GM12892 (cell line): Measurements from ENCODE around the gene BMERB1.
"Not testable (repeated sequence)": the region's sequence is repeated elsewhere in the genome, so short reads cannot be mapped to it uniquely, and the experiment has no call there.

ENCODE experiments used
- DNase-seq: peaks from one replicate; pipeline ENCODE4 v3.0.0; 2011; ENCODE audit not compliant: insufficient read length
- FAIRE-seq: peaks from 2 replicates; lab custom pipeline; 2011; peaks lifted over from hg19 to GRCh38; lab: Jason Lieb, UNC
- POLR2A ChIP-seq: IDR thresholded peaks from 2 replicates; pipeline ENCODE4 v1.6.1; 2011; ENCODE audit warnings: low read depth, low read length, control low read depth
- POLR2AphosphoS5 ChIP-seq: IDR thresholded peaks from 2 replicates; pipeline ENCODE4 v1.6.1; 2011; ENCODE audit warnings: low read depth, low read length, control low read depth
- TAF1 ChIP-seq: IDR thresholded peaks from 2 replicates; pipeline ENCODE4 v1.6.1; 2011; ENCODE audit warnings: low read depth, mild to moderate bottlenecking, control low read depth, low read length, borderline replicate concordance

Gene BMERB1

GRCh38 chr16:15457400-15457799 lies 23.0 kb downstream of the BMERB1 start:
- FAIRE-seq (no peak), DNase-seq (no peak)
- TF ChIP-seq TAF1, result no peak
- no peak for TF ChIP-seq POLR2A
- TF ChIP-seq POLR2AphosphoS5, result no peak

DNA sequence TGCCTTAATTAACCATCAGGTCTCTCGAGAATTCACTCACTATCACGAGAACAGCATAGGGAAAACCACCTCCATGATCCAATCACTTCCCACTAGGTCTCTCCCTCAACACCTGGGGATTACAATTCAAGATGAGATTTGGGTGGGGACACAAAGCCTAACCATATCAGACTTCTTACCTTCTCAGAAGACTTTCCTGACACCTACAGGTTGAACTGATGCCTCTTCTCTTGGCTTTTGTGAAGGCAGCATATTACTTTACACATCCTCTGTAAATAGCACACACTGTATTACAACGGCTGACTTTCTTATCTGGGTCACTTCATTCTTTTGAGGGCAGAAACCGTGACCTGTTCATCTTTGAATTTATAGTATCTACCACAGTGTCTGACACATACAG lies 23.6 kb downstream of the BMERB1 start:
- no peak for DNase-seq
- TF ChIP-seq POLR2A (no peak), POLR2AphosphoS5 (no peak), TAF1 (no peak)
- no peak for FAIRE-seq

DNA sequence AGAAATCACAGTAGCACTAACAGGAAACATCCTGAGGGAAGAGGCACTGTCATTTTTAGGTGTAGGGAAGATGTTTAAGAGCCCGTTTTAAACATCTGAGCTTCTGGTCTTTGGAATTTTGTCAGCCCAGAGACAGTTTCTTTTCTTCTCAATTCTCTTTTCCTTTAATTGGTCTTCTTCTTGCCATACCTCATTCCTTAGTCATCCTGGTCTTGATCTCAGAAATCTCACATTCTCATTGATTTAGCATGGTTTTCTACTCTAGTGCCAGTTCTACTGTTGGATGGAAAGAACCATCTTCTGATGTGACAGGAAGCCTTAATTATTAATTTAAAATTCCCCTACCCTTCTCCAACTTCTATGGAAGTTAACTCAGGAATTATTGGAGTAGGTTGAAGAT lies 25.4 kb downstream of the BMERB1 start:
- DNase-seq, result no peak

GRCh38 chr16:15460601-15461000 lies 26.2 kb downstream of the BMERB1 start:
- DNase-seq (no peak), FAIRE-seq (no peak)
- no peak for TF ChIP-seq TAF1
- no peak for TF ChIP-seq POLR2A
- TF ChIP-seq POLR2AphosphoS5, result no peak

More for the DNA sequence above, 25.4 kb downstream of the BMERB1 start:
- no peak for FAIRE-seq
- TF ChIP-seq POLR2A, result no peak
- TF ChIP-seq TAF1, result no peak
- TF ChIP-seq POLR2AphosphoS5, result no peak

GRCh38 chr16:15461376-15461775 lies 27.0 kb downstream of the BMERB1 start:
- FAIRE-seq (no peak), DNase-seq (no peak)
- TF ChIP-seq TAF1, result no peak
- no peak for TF ChIP-seq POLR2AphosphoS5
- TF ChIP-seq POLR2A, result no peak

DNA sequence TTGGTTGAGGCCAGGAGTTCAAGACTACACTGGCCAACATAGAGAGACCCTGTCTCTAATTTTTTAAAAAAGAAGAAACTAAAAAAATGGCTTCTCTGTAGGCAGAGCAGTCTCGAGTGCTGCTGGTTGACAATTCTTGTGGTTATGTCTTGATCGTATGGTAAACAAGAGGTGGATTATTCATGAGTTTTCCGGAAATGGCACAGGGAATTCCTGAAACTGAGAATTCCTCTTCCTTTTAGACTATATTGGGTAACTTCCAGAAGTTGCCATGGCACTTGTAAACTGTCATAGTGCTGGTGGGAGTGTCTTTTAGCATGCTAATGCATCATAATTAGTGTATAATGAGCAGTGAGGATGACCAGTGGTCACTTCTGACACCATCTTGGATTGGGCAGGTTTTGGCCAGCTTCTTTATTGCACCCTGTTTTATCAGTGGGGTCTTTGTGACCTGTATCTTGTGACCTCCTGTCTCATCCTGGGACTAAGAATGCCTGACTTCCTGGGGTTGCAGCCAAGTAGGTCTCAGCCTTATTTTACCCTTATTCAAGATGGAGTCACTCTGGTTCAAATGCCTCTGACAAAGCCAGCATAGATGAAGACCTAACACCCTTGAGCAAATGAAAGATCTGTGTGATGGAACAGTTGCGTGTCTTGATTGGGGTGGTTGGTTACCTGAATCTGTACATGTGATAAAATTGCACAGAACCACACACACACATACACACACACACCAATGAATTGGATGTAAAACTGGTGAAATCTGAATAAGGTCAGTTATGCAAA lies 30.2 kb downstream of the BMERB1 start:
- no peak for TF ChIP-seq POLR2AphosphoS5
- no peak for TF ChIP-seq TAF1
- TF ChIP-seq POLR2A, result no peak
- no peak for FAIRE-seq

DNA sequence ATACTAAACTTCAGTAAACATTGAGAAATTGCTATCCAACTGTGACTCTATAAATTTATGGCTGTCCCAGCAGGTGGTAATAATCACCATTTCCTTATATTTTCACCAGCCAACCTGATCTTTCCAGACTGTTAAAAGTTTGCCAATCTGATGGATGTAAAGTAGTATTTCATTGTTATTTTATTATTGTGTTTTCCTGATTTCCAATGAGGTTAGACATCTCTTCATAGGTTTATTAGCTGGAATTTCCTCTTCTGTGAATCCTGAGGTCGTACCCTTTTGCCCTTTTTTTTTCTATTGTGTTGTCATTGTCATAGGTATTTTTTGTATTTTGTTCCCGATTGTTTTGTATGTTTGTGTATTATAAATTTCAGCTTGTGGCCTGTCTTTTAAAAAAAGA lies 31.7 kb downstream of the BMERB1 start:
- FAIRE-seq, result no peak
- TF ChIP-seq TAF1, result no peak
- TF ChIP-seq POLR2A, result no peak
- TF ChIP-seq POLR2AphosphoS5, result no peak
- DNase-seq, result no peak

More for the DNA sequence above, 30.2 kb downstream of the BMERB1 start:
- DNase-seq, result no peak

DNA sequence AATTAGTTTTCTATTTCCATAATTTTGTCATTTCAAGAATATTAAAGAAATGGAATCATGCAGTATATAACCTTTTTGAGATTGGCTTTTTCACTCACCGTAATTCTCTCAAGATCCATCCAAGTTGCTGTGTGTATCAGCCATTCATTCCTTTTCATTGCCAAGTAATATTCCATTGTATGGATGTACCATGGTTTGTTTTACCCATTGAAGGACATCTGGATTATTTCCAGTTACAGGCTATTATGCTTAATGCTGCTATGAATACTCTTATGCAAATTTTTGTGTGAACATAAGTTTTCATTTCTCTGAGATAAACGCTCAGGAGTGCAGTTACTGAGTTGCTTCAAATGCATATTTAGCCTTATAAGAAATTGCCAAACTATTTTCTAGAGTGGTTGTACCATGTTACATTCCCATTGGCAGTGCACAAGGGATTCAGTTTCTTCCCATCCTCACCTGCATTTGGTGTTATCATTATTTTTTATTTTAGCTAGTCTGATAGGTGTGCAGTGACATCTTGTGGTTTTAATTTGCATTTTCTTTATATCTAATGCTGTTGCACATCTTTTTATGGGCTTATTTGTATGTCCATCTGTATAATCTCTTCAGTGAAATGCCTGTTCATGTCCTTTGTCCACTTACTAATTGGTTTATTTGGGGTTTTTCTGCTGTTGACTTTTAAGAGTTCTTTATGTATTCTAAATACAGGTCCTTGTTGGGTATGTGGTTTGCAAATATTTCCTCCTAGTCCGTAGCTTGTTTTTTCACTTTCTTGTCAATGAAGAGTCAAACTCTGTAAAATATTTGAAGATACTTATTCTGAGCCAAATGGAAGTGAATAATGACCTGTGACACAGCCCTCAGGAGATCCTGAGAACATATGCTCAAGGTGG lies 32.7 kb downstream of the BMERB1 start:
- TF ChIP-seq POLR2A (no peak), TAF1 (no peak), POLR2AphosphoS5 (no peak)
- FAIRE-seq, result no peak

GRCh38 chr16:15476971-15477370 lies 42.6 kb downstream of the BMERB1 start:
- not testable (repeated sequence) for FAIRE-seq, DNase-seq

More for the DNA sequence above, 32.7 kb downstream of the BMERB1 start:
- no peak for DNase-seq

GRCh38 chr16:15477802-15478201 lies 43.4 kb downstream of the BMERB1 start:
- FAIRE-seq (no peak), DNase-seq (no peak)
- no peak for TF ChIP-seq POLR2A
- TF ChIP-seq POLR2AphosphoS5, result no peak
- no peak for TF ChIP-seq TAF1

- FAIRE-seq (no peak), DNase-seq (no peak)
Observed at GRCh38 chr16:15482068-15482747, 47.8 kb downstream of the BMERB1 start.

More at GRCh38 chr16:15482068-15482747, 47.8 kb downstream of the BMERB1 start:
- no peak for TF ChIP-seq TAF1
- TF ChIP-seq POLR2AphosphoS5, result no peak
- no peak for TF ChIP-seq POLR2A
